Measurements from ENCODE around the gene SSBP3.

SSBP3 gene

GRCh38 chr1:54297596-54298283, 108.5 kb downstream of the SSBP3 start:
- no peak for TF ChIP-seq CTCF (IDR thresholded peaks at IDR 0.05; ENCODE audit: control insufficient read depth, extremely low read depth, insufficient read depth)
- no peak for DNase-seq (ENCODE audit: low read depth)
- peak overlapping the region; percentile 7; the same call in 1 of the 2 replicates for H3K4me3 ChIP-seq (ENCODE audit: low read depth, low read length)

- H3K4me3 ChIP-seq (ENCODE audit: low read depth, low read length) = no peak overlapping the region
- DNase-seq (ENCODE audit: low read depth) = no peak
- no peak for TF ChIP-seq CTCF (IDR thresholded peaks at IDR 0.05; ENCODE audit: control insufficient read depth, extremely low read depth, insufficient read depth)
Observed at GRCh38 chr1:54296666-54297065, 109.5 kb downstream of the SSBP3 start.

GRCh38 chr1:54294887-54295286, 111.3 kb downstream of the SSBP3 start:
- H3K4me3 ChIP-seq (ENCODE audit: low read depth, low read length) = no peak overlapping the region
- TF ChIP-seq CTCF (IDR thresholded peaks at IDR 0.05; ENCODE audit: control insufficient read depth, extremely low read depth, insufficient read depth) = no peak
- DNase-seq (ENCODE audit: low read depth) = no peak

GRCh38 chr1:54292002-54292911, 113.9 kb downstream of the SSBP3 start:
- DNase-seq (ENCODE audit: low read depth) = no peak
- no peak overlapping the region for H3K4me3 ChIP-seq (ENCODE audit: low read depth, low read length)
- TF ChIP-seq CTCF (IDR thresholded peaks at IDR 0.05; ENCODE audit: control insufficient read depth, extremely low read depth, insufficient read depth) = no peak

- H3K4me3 ChIP-seq (ENCODE audit: low read depth, low read length) = no peak overlapping the region
- DNase-seq (ENCODE audit: low read depth) = no peak
- TF ChIP-seq CTCF (IDR thresholded peaks at IDR 0.05; ENCODE audit: control insufficient read depth, extremely low read depth, insufficient read depth) = no peak
Observed at GRCh38 chr1:54291276-54292001, 114.8 kb downstream of the SSBP3 start.

- no peak overlapping the region for H3K4me3 ChIP-seq (ENCODE audit: low read depth, low read length)
- TF ChIP-seq CTCF (IDR thresholded peaks at IDR 0.05; ENCODE audit: control insufficient read depth, extremely low read depth, insufficient read depth) = no peak
- no peak for DNase-seq (ENCODE audit: low read depth)
Observed at GRCh38 chr1:54290506-54291184, 115.5 kb downstream of the SSBP3 start.
